ENCODE data around the gene MAFG. TPM values are rescaled to one million over a fixed set of nuclear protein-coding genes. Genes with fewer than 3 reads are reported as not detected.

MAFG gene
- total RNA-seq, 1 donor from 2014 or later: 24.1 TPM

DNA sequence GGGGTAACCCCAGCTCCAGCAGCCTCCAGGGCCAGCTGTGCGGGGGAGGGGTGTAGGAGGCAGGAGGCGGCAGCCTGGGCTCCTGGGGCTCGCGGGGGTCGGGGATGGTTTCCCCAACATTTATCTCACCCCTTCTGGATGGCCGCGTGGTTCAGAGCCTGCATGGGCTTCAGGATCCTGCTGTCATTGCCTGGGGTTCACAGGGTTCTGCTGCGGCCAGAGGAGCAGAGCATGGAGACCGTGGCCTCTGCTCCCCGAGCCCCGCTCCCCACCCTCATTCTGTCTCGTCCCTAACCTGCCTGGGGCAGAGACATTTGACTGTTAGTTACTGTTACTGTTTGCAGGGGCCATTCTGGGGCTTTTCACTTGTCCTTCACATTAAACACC is 14.6 kb upstream of the MAFG start:
- Mint-ChIP-seq H3K9me3 (no peaks in the 10 kb centered on the region), H3K36me3 (no peaks in the 10 kb centered on the region), H3K27me3 (ENCODE audit: low read depth) (peaks cover 19% of the 10 kb centered on the region), H3K4me3 (no peak overlapping the region), H3K4me1 (peaks cover 5% of the 10 kb centered on the region), H3K27ac (no peak overlapping the region)
- TF ChIP-seq, protein P1, sequence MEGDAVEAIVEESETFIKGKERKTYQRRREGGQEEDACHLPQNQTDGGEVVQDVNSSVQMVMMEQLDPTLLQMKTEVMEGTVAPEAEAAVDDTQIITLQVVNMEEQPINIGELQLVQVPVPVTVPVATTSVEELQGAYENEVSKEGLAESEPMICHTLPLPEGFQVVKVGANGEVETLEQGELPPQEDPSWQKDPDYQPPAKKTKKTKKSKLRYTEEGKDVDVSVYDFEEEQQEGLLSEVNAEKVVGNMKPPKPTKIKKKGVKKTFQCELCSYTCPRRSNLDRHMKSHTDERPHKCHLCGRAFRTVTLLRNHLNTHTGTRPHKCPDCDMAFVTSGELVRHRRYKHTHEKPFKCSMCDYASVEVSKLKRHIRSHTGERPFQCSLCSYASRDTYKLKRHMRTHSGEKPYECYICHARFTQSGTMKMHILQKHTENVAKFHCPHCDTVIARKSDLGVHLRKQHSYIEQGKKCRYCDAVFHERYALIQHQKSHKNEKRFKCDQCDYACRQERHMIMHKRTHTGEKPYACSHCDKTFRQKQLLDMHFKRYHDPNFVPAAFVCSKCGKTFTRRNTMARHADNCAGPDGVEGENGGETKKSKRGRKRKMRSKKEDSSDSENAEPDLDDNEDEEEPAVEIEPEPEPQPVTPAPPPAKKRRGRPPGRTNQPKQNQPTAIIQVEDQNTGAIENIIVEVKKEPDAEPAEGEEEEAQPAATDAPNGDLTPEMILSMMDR (IDR thresholded peaks at IDR 0.05; ENCODE audit: unreplicated experiment): no peak
- no peak for DNase-seq (ENCODE audit: low spot score in 2 of 2, unreplicated experiment in 2 of 2)

DNA sequence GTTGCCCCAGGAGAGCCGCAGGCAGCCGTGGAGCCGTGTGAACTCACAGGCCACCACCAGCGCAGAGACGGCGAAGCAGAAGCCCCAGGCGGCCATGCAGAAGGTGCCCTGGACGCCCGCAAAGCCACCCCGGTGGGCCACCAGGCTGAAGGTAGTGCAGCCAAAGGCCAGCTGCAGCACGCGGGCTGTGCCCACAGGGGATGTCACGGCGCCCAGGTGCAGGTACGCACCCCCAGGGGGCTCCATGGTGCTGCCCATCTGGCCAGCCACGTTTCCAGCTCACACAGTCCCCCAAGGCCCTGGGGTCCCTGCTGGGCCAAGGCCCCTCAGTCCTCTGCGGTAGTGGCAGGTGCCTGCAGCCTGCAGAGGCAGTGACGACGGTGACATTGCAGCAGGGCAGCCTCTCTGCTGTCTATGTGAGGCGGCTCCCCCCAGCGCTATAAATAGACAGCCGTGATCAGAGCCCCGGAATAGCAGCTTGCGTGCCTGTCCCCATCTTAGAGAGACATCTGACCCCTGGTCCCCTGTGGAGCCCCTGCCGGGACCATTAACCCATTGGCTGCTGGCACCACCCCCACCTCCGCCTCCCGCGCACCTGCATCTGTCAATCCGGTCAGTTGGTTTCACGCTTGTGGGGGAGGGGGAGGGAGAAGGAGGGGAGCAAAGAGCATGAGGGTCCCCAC is 14.1 kb upstream of the MAFG start:
- H3K4me1 Mint-ChIP-seq: peaks cover 6% of the 10 kb centered on the region
- TF ChIP-seq, protein P1 (IDR thresholded peaks at IDR 0.05; ENCODE audit: unreplicated experiment): no peak
- peaks cover 17% of the 10 kb centered on the region for H3K27me3 Mint-ChIP-seq (ENCODE audit: low read depth)
- H3K36me3 Mint-ChIP-seq: no peaks in the 10 kb centered on the region
- DNase-seq (ENCODE audit: low spot score in 2 of 2, unreplicated experiment in 2 of 2): no peak
- H3K27ac Mint-ChIP-seq: no peak overlapping the region
- H3K9me3 Mint-ChIP-seq: no peaks in the 10 kb centered on the region
- no peak overlapping the region for H3K4me3 Mint-ChIP-seq

DNA sequence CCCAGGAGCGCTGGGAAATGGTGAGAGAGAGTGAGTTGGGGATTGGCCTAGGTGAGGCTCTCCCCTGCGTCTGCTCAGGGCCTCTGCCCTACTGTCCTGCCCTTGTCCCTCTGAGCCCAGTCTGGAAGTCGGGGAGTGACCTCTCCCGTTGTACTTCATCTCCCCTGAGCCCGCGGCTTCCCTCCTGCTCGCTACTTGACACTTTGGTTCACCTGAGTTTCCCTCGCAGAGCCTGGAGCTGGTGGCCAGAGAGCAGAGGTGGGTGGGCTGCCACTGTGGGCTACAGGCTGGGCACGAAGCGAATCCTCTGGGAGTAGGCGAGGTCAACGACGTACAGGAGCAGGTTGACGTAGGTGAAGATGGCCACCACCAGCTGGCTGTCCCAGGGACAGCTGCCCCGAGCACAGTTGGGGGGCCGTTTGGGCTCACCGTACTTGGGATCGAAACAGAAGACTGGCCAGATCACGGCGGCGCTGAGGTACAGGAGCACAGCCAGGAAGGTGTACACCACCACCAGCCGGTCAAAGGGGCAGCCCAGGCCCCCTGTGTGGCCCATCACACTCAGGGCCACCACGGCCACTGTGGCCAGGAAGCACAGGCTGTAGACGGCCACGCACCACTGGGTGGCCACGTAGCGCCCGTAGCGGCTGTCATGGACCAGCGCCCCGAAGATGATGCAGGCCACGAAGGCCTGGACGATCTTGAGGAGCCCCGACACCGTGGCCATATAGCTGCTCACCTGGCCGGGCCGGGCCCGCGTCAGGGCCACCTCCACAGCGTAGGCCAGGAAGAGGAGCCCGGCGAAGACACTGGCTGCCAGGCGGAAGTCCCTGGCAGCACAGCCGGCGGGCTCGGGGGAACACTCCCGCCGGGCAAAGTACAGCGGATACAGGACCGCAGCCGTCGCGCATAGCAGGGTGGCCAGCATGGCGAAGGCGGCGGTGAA is 13.3 kb upstream of the MAFG start:
- Mint-ChIP-seq H3K27me3 (ENCODE audit: low read depth) (peaks cover 17% of the 10 kb centered on the region), H3K4me1 (peaks cover 12% of the 10 kb centered on the region), H3K36me3 (no peaks in the 10 kb centered on the region), H3K27ac (no peak overlapping the region), H3K9me3 (no peaks in the 10 kb centered on the region), H3K4me3 (no peak overlapping the region)
- TF ChIP-seq, protein P1 (IDR thresholded peaks at IDR 0.05; ENCODE audit: unreplicated experiment): no peak
- no peak for DNase-seq (ENCODE audit: low spot score in 2 of 2, unreplicated experiment in 2 of 2)

DNA sequence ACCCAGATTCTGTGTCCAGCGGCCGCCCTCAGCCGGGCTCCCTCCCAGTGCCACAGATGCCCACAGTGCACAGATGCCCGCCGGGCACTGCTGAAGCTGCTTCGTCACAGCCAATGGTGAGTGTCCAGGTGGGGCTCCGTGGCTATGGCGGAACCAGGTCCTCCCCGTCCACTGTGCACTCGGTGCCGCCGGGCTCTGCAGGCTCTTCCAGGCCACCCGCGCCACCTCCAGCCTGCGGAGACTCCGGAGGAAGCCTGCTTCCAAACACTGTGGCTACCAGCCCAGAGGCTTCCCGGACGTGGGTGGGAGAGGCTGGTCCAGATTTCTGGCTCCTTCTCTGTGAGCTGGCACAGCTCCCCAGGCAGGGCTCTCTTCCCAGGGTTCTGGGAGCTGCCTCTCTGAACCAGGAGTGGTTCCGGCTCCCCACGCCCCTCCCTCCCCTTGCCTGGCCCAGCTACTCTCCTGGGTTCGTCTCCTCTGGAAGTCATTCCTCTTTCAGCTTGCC is 12.4 kb upstream of the MAFG start:
- Mint-ChIP-seq H3K36me3 (no peaks in the 10 kb centered on the region), H3K27me3 (ENCODE audit: low read depth) (peaks cover 17% of the 10 kb centered on the region)

DNA sequence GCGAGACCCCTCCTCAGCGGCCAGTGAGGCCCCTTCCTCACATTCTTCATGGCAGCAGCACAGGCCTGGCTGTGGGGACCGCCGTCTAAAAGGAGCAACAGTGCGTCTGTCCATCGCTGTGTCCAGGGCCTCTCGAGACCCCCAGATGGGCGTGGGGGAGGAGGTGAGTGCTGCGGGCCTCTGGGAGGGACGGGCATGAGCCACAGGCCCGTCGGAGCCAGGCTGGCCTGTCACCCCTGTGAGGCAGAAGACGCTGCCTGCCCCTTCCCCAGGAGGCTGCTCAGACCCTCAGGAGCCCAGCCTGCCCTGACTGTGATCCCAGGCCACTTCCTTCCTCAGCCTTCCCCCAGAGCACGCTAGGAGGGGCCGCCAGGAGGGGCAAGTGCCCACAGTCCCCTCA is 11.7 kb upstream of the MAFG start:
- TF ChIP-seq, protein P1 (IDR thresholded peaks at IDR 0.05; ENCODE audit: unreplicated experiment): no peak

More for the DNA sequence above, 12.4 kb upstream of the MAFG start:
- no peaks in the 10 kb centered on the region for H3K9me3 Mint-ChIP-seq
- H3K4me1 Mint-ChIP-seq: peaks cover 15% of the 10 kb centered on the region
- no peak for DNase-seq (ENCODE audit: low spot score in 2 of 2, unreplicated experiment in 2 of 2)
- TF ChIP-seq, protein P1 (IDR thresholded peaks at IDR 0.05; ENCODE audit: unreplicated experiment): no peak
- H3K4me3 Mint-ChIP-seq: no peak overlapping the region
- no peak overlapping the region for H3K27ac Mint-ChIP-seq

More for the DNA sequence above, 11.7 kb upstream of the MAFG start:
- H3K36me3 Mint-ChIP-seq: no peaks in the 10 kb centered on the region
- H3K27me3 Mint-ChIP-seq (ENCODE audit: low read depth): peaks cover 17% of the 10 kb centered on the region
- H3K27ac Mint-ChIP-seq: no peak overlapping the region
- peaks cover 15% of the 10 kb centered on the region for H3K4me1 Mint-ChIP-seq
- H3K4me3 Mint-ChIP-seq: no peak overlapping the region
- no peaks in the 10 kb centered on the region for H3K9me3 Mint-ChIP-seq
- DNase-seq (ENCODE audit: low spot score in 2 of 2, unreplicated experiment in 2 of 2): no peak

All from mesothelial cell of epicardium (in vitro differentiated cells).